T47D (cell line): ENCODE measurements around the gene GGCX.

Experiments used
- DNase-seq, 2 experiments: peaks; one replicate each; pipeline versions ENCODE4 v3.0.0 to v3.0.0-alpha.2; 2011 to 2012; ENCODE audit warnings: low read depth in 1 of 2, low spot score in 1 of 2
- JUND ChIP-seq: IDR thresholded peaks from 2 replicates; pipeline ENCODE4 v1.6.1; 2012; ENCODE audit warnings: low read depth
- in situ Hi-C: cut with HindIII; loops from 2 replicates; pipeline ENCODE4 v1.10.0; 2016; ENCODE audit warnings: low sequenced_read_pairs, low pct_unique_long_range_greater_than_20kb

Gene GGCX

GRCh38 chr2:85528355-85528754, 32.9 kb downstream of the GGCX start:
- in situ Hi-C loops = no loop called here
- TF ChIP-seq JUND = no peak
- DNase-seq = no peak

- in situ Hi-C loops = no loop called here
These were observed 33.5 kb downstream of the GGCX start for GRCh38 chr2:85527787-85528186.

GRCh38 chr2:85525567-85525966, 35.7 kb downstream of the GGCX start:
- in situ Hi-C loops = no loop called here
- no peak for DNase-seq
- no peak for TF ChIP-seq JUND

More at GRCh38 chr2:85527787-85528186, 33.5 kb downstream of the GGCX start:
- DNase-seq = no peak
- no peak for TF ChIP-seq JUND

GRCh38 chr2:85525029-85525428, 36.3 kb downstream of the GGCX start:
- TF ChIP-seq JUND = no peak
- in situ Hi-C loops = no loop called here
- DNase-seq = no peak

- in situ Hi-C loops = no loop called here
- TF ChIP-seq JUND = no peak
- peak in 1 of 2 experiments; percentile 65 for DNase-seq
These were observed 36.9 kb downstream of the GGCX start for GRCh38 chr2:85524336-85524908.

GRCh38 chr2:85523903-85524335, 37.4 kb downstream of the GGCX start:
- no peak for DNase-seq
- TF ChIP-seq JUND = no peak
- in situ Hi-C loops = no loop called here

GRCh38 chr2:85523062-85523902, 38.0 kb downstream of the GGCX start:
- in situ Hi-C loops = no loop called here
- TF ChIP-seq JUND = no peak
- no peak for DNase-seq

GRCh38 chr2:85522090-85522647, 39.1 kb downstream of the GGCX start:
- no peak for DNase-seq
- in situ Hi-C loops = no loop called here
- TF ChIP-seq JUND = no peak

- DNase-seq = peak in 1 of 2 experiments; percentile 57
- in situ Hi-C loops = no loop called here
- no peak for TF ChIP-seq JUND
These were observed 44.5 kb downstream of the GGCX start for GRCh38 chr2:85516653-85517389.

- in situ Hi-C loops = no loop called here
- no peak for TF ChIP-seq JUND
- no peak for DNase-seq
These were observed 47.0 kb downstream of the GGCX start for GRCh38 chr2:85514323-85514722.

GRCh38 chr2:85511008-85511811, 50.1 kb downstream of the GGCX start:
- no peak for TF ChIP-seq JUND
- in situ Hi-C loops = no loop called here
- peak in 1 of 2 experiments; percentile 32 for DNase-seq

- no peak for DNase-seq
- no peak for TF ChIP-seq JUND
- in situ Hi-C loops = no loop called here
These were observed 54.5 kb downstream of the GGCX start for GRCh38 chr2:85506768-85507181.
